Liver (tissue), 9 donors: ENCODE results near the gene DCDC2B. TPM values are rescaled to one million over a fixed set of nuclear protein-coding genes. Genes with fewer than 3 reads are reported as not detected.

Experiments
- DNase-seq: peaks from one replicate; pipeline ENCODE4 v3.0.0-alpha.2; 2017; ENCODE audit warnings: low spot score
- H3K27ac ChIP-seq, 2 donors: one replicate each; pipeline ENCODE4 v1.7.0; 2013; ENCODE audit warnings: inconsistent platforms in 2 of 2, low read length in 2 of 2, control low read depth in 1 of 2, low read depth in 1 of 2, mild to moderate bottlenecking in 1 of 2
- H3K27me3 ChIP-seq, 4 donors: one replicate each; pipeline versions ENCODE4 v1.6.1 to v1.7.0; 2013; ENCODE audit warnings: low read length in 3 of 4, inconsistent platforms in 1 of 4, mild to moderate bottlenecking in 1 of 4, moderate library complexity in 1 of 4; ENCODE audit not compliant: control insufficient read depth in 4 of 4, insufficient read depth in 4 of 4
- H3K36me3 ChIP-seq, 4 donors: one replicate each; pipeline versions ENCODE4 v1.6.1 to v1.7.0; 2013; ENCODE audit warnings: low read length in 3 of 4, mild to moderate bottlenecking in 3 of 4, low read depth in 1 of 4, moderate library complexity in 1 of 4; ENCODE audit not compliant: control insufficient read depth in 4 of 4, insufficient read depth in 3 of 4
- H3K4me1 ChIP-seq, 4 donors: one replicate each; pipeline versions ENCODE4 v1.6.1 to v1.7.0; 2013; ENCODE audit warnings: low read length in 3 of 4, mild to moderate bottlenecking in 3 of 4, moderate library complexity in 1 of 4; ENCODE audit not compliant: control insufficient read depth in 4 of 4, insufficient read depth in 4 of 4
- H3K4me3 ChIP-seq, 3 donors: one replicate each; pipeline versions ENCODE4 v1.6.1 to v1.7.0; 2013; ENCODE audit warnings: low read length in 3 of 3, control low read depth in 1 of 3, low read depth in 1 of 3, mild to moderate bottlenecking in 1 of 3
- H3K9ac ChIP-seq, 2 donors: one replicate each; pipeline ENCODE4 v1.7.0; 2013; ENCODE audit warnings: low read length in 2 of 2, mild to moderate bottlenecking in 2 of 2, moderate library complexity in 2 of 2, control low read depth in 1 of 2, low read depth in 1 of 2
- H3K9me3 ChIP-seq, 4 donors: one replicate each; pipeline versions ENCODE4 v1.6.1 to v1.7.0; 2013; ENCODE audit warnings: low read length in 3 of 4; ENCODE audit not compliant: control insufficient read depth in 4 of 4
- EGR1 ChIP-seq, 2 donors: IDR thresholded peaks; 2 replicates each; pipeline ENCODE4 v1.6.1; 2016 to 2018; ENCODE audit warnings: antibody characterized with exemption in 2 of 2, low read depth in 2 of 2
- FOXA1 ChIP-seq: IDR thresholded peaks from 2 replicates; pipeline ENCODE4 v1.6.1; 2016; ENCODE audit warnings: antibody characterized with exemption
- JUND ChIP-seq, 2 donors: IDR thresholded peaks; 2 replicates each; pipeline ENCODE4 v1.6.1; 2016; ENCODE audit warnings: antibody characterized with exemption in 2 of 2
- YY1 ChIP-seq: IDR thresholded peaks from 2 replicates; pipeline ENCODE4 v1.6.1; 2016; ENCODE audit warnings: antibody characterized with exemption, mild to moderate bottlenecking
- WGBS: extraction: QIAGEN DNeasy Blood & Tissue Kit; methylation state at CpG from one replicate; pipeline ENCODE4 v1.1.7; 2013; 5-methylcytosine and 5-hydroxymethylcytosine counted together
- polyA plus RNA-seq, 2 donors: library from polyadenylated mRNA; stranded (reverse) in 1 of 2; unstranded in 1 of 2; fragments of 200-250 nt in 1 of 2; fragments of >200 nt in 1 of 2; fragmentation: Nextera tagmentation in 1 of 2; extraction: Ambion mirVana in 1 of 2; gene quantifications; one replicate each; pipeline versions ENCODE4 v1.2.1 to v1.2.3, GENCODE V29; 2013 to 2015
- total RNA-seq, 2 donors: library from RNA; depleted of rRNA; stranded (reverse); fragments of >200 nt; gene quantifications; one replicate each; pipeline ENCODE4 v1.2.3, GENCODE V29; 2014
- TF ChIP-seq, protein P1 (sequence below): IDR thresholded peaks from 2 replicates; pipeline ENCODE4 v1.6.1; 2016; ENCODE audit warnings: antibody characterized with exemption
- TF ChIP-seq, protein P2 (sequence below): IDR thresholded peaks from 2 replicates; pipeline ENCODE4 v1.6.1; 2016; ENCODE audit warnings: antibody characterized with exemption, mild to moderate bottlenecking
- TF ChIP-seq, protein P3 (sequence below): IDR thresholded peaks from 2 replicates; pipeline ENCODE4 v1.6.1; 2016; ENCODE audit warnings: antibody characterized with exemption
- donor health status: healthy.
- donor health status: healthy.
- donor health status: healthy.
- donor health status: healthy.
- donor health status: healthy.

Gene DCDC2B
- total and polyA plus RNA-seq, 4 donors: 0.08 TPM; not detected in 3

DNA sequence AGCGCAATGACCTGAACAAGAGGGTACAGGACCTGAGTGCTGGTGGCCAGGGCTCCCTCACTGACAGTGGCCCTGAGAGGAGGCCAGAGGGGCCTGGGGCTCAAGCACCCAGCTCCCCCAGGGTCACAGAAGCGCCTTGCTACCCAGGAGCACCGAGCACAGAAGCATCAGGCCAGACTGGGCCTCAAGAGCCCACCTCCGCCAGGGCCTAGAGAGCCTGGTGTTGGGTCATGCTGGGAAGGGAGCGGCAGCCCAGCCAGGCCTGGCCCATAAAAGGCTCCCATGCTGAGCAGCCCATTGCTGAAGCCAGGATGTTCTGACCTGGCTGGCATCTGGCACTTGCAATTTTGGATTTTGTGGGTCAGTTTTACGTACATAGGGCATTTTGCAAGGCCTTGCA lies 13.9 kb upstream of the DCDC2B start:
- TF ChIP-seq JUND (IDR thresholded peaks at IDR 0.05): no peak
- no peak overlapping the region for H3K27ac ChIP-seq
- H3K4me3 ChIP-seq: no peak overlapping the region
- no peak overlapping the region for H3K9ac ChIP-seq
- 98% methylated on average over 6 of the region's 6 CpGs for WGBS
- H3K36me3 ChIP-seq: peaks cover 30 to 73% (median 60%) of the 10 kb centered on the region in 4 donors
- H3K27me3 ChIP-seq: no peaks in the 10 kb centered on the region
- no peaks in the 10 kb centered on the region for H3K9me3 ChIP-seq
- H3K4me1 ChIP-seq: peaks cover 0 to 16% (median 10%) of the 10 kb centered on the region in 4 donors
- no peak for DNase-seq

DNA sequence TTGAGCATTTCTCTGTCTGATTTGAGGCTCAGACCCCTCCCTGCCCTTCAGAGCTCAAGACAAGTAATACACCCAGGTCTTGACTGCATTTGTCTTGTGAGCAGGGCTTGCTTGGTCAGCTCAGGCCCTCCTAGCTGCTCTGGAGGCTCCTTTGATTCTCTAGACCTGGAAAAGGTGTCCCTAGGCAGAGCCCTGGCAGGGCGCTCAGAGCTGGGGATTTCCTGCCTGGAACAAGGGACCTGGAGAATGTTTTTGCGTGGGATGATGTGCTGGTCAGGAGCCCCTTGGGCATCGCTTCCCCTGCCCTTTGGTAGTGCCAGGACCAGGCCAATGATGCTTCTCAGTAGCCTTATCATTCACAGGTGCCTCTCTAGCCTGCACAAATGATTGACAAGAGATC lies 13.4 kb upstream of the DCDC2B start:
- H3K36me3 ChIP-seq: peaks cover 25 to 67% (median 55%) of the 10 kb centered on the region in 4 donors
- DNase-seq: no peak
- 94% methylated on average over 3 of the region's 3 CpGs for WGBS
- no peak overlapping the region for H3K27ac ChIP-seq
- H3K9me3 ChIP-seq: no peaks in the 10 kb centered on the region
- no peak overlapping the region for H3K4me3 ChIP-seq
- TF ChIP-seq, protein P1, sequence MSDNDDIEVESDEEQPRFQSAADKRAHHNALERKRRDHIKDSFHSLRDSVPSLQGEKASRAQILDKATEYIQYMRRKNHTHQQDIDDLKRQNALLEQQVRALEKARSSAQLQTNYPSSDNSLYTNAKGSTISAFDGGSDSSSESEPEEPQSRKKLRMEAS: no peak
- TF ChIP-seq EGR1 (IDR thresholded peaks at IDR 0.05; ENCODE audit: low read depth in 2 of 2) (no peak), FOXA1 (no peak)
- TF ChIP-seq, protein P2, sequence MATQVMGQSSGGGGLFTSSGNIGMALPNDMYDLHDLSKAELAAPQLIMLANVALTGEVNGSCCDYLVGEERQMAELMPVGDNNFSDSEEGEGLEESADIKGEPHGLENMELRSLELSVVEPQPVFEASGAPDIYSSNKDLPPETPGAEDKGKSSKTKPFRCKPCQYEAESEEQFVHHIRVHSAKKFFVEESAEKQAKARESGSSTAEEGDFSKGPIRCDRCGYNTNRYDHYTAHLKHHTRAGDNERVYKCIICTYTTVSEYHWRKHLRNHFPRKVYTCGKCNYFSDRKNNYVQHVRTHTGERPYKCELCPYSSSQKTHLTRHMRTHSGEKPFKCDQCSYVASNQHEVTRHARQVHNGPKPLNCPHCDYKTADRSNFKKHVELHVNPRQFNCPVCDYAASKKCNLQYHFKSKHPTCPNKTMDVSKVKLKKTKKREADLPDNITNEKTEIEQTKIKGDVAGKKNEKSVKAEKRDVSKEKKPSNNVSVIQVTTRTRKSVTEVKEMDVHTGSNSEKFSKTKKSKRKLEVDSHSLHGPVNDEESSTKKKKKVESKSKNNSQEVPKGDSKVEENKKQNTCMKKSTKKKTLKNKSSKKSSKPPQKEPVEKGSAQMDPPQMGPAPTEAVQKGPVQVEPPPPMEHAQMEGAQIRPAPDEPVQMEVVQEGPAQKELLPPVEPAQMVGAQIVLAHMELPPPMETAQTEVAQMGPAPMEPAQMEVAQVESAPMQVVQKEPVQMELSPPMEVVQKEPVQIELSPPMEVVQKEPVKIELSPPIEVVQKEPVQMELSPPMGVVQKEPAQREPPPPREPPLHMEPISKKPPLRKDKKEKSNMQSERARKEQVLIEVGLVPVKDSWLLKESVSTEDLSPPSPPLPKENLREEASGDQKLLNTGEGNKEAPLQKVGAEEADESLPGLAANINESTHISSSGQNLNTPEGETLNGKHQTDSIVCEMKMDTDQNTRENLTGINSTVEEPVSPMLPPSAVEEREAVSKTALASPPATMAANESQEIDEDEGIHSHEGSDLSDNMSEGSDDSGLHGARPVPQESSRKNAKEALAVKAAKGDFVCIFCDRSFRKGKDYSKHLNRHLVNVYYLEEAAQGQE: no peak
- H3K27me3 ChIP-seq: no peaks in the 10 kb centered on the region
- no peak overlapping the region for H3K9ac ChIP-seq
- H3K4me1 ChIP-seq: peaks cover 0 to 21% (median 15%) of the 10 kb centered on the region in 4 donors

DNA sequence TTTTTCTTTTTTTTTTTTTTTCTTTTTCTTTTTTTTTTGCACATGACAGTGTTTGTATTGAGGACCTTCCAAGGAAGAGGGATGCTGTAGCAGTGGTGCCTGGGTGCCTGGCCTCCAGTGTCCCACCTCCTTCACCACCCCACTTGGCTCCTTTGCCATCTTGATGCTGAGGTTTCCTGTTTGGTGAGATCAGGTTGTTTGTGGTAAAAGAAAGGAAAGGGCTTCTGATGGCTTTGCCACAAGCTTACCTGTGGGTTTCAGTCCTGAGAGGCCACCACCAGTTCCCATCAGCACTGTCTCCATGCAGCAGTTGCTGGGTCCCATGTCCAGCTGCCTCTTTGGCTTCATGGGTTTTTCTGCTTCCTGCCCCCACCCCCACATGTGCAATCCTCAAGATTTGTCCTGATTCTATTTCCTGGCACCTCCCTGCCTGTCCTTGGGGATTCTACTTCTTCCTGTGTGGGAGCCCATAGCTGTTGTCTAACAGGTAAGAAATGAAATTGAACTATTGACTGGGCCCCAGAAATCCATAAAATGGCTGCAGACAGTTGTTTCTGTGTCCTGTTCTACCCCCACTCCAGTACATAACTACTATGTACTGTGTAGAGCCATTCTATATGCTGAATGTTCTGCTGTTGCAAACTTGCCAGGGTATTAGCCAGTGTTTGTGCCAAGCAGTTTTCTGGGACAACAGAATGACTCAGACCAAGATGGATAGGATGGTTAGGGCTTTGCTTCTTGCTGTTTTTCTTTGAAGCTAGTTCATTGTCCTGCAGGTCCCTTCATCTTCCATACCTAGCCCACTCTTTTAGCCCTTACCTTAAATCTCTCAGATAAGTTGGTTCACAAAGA lies 12.7 kb upstream of the DCDC2B start:
- H3K9ac ChIP-seq: no peak overlapping the region
- H3K36me3 ChIP-seq: peaks cover 22 to 62% (median 49%) of the 10 kb centered on the region in 4 donors
- no peak overlapping the region for H3K4me3 ChIP-seq
- TF ChIP-seq YY1: no peak
- TF ChIP-seq, protein P3, sequence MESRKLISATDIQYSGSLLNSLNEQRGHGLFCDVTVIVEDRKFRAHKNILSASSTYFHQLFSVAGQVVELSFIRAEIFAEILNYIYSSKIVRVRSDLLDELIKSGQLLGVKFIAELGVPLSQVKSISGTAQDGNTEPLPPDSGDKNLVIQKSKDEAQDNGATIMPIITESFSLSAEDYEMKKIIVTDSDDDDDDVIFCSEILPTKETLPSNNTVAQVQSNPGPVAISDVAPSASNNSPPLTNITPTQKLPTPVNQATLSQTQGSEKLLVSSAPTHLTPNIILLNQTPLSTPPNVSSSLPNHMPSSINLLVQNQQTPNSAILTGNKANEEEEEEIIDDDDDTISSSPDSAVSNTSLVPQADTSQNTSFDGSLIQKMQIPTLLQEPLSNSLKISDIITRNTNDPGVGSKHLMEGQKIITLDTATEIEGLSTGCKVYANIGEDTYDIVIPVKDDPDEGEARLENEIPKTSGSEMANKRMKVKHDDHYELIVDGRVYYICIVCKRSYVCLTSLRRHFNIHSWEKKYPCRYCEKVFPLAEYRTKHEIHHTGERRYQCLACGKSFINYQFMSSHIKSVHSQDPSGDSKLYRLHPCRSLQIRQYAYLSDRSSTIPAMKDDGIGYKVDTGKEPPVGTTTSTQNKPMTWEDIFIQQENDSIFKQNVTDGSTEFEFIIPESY: no peak
- H3K27ac ChIP-seq: no peak overlapping the region
- no peaks in the 10 kb centered on the region for H3K9me3 ChIP-seq
- H3K4me1 ChIP-seq: peaks cover 0 to 28% (median 20%) of the 10 kb centered on the region in 4 donors
- H3K27me3 ChIP-seq: no peaks in the 10 kb centered on the region
- DNase-seq: no peak
